Mesothelial cell of epicardium (in vitro differentiated cells): Measurements from ENCODE around the gene MED23. TPM values are rescaled to one million over a fixed set of nuclear protein-coding genes. Genes with fewer than 3 reads are reported as not detected.

Experiments used
- DNase-seq, 2 experiments: peaks; one replicate each; pipeline ENCODE4 v3.0.0; 2021; ENCODE audit warnings: low spot score in 2 of 2; ENCODE audit not compliant: unreplicated experiment in 2 of 2
- H3K27ac Mint-ChIP-seq: 2 replicates; pipeline ENCODE4 v1.8.0; 2021; ENCODE audit warnings: mixed read lengths
- H3K27me3 Mint-ChIP-seq: 2 replicates; pipeline ENCODE4 v1.8.0; 2021; ENCODE audit warnings: low read depth, mixed read lengths
- H3K36me3 Mint-ChIP-seq: 2 replicates; pipeline ENCODE4 v1.8.0; 2021; ENCODE audit warnings: mixed read lengths
- H3K4me1 Mint-ChIP-seq: 2 replicates; pipeline ENCODE4 v1.8.0; 2021; ENCODE audit warnings: mixed read lengths
- H3K4me3 Mint-ChIP-seq: 2 replicates; pipeline ENCODE4 v1.8.0; 2021; ENCODE audit warnings: mild to moderate bottlenecking, moderate library complexity, mixed read lengths
- H3K9me3 Mint-ChIP-seq: 2 replicates; pipeline ENCODE4 v1.8.0; 2021; ENCODE audit warnings: mixed read lengths
- CTCF ChIP-seq: fragments of 200-600 bp; sonication (generic); IDR thresholded peaks from one replicate; pipeline ENCODE4 v1.5.0; 2021; ENCODE audit warnings: antibody characterized with exemption; ENCODE audit not compliant: unreplicated experiment
- total RNA-seq: library from RNA; stranded (reverse); gene quantifications from 3 replicates; pipeline ENCODE4 v1.2.1, GENCODE V29; 2021

Gene MED23
- total RNA-seq, 1 donor from 2014 or later = 41.9 TPM

- DNase-seq = no peak
These were observed 55.2 kb downstream of the MED23 start, which contains the start of gene ARG1 for GRCh38 chr6:131572686-131573415. TSS of gene ARG1 (plus strand) at chr6:131573226. CDS start at chr6:131573283, 57 bp downstream.

GRCh38 chr6:131568726-131569125, 59.3 kb downstream of the MED23 start:
- H3K4me1 Mint-ChIP-seq = no peaks in the 10 kb centered on the region

More at GRCh38 chr6:131572686-131573415, 55.2 kb downstream of the MED23 start, which contains the start of gene ARG1:
- H3K4me1 Mint-ChIP-seq = no peaks in the 10 kb centered on the region
- H3K9me3 Mint-ChIP-seq = no peaks in the 10 kb centered on the region
- TF ChIP-seq CTCF = no peak
- H3K4me3 Mint-ChIP-seq = no peak within 1 kb of the TSS
- peaks cover 16% of the 10 kb centered on the region for H3K36me3 Mint-ChIP-seq
- H3K27me3 Mint-ChIP-seq = no peaks in the 10 kb centered on the region
- no peak within 1 kb of the TSS for H3K27ac Mint-ChIP-seq

GRCh38 chr6:131565056-131565455, 63.0 kb downstream of the MED23 start:
- Mint-ChIP-seq H3K4me3 (no peak overlapping the region), H3K27ac (no peak overlapping the region), H3K4me1 (no peaks in the 10 kb centered on the region), H3K9me3 (peaks cover 22% of the 10 kb centered on the region), H3K36me3 (peaks cover 3% of the 10 kb centered on the region), H3K27me3 (no peaks in the 10 kb centered on the region)
- DNase-seq = no peak
- no peak for TF ChIP-seq CTCF

More at GRCh38 chr6:131568726-131569125, 59.3 kb downstream of the MED23 start:
- no peak for TF ChIP-seq CTCF
- no peak for DNase-seq
- no peaks in the 10 kb centered on the region for H3K27me3 Mint-ChIP-seq
- H3K27ac Mint-ChIP-seq = no peak overlapping the region
- H3K9me3 Mint-ChIP-seq = peaks cover 17% of the 10 kb centered on the region
- no peak overlapping the region for H3K4me3 Mint-ChIP-seq
- peaks cover 11% of the 10 kb centered on the region for H3K36me3 Mint-ChIP-seq

- no peaks in the 10 kb centered on the region for H3K4me1 Mint-ChIP-seq
- no peak overlapping the region for H3K27ac Mint-ChIP-seq
- no peak overlapping the region for H3K4me3 Mint-ChIP-seq
- TF ChIP-seq CTCF = no peak
- DNase-seq = no peak
- peaks cover 23% of the 10 kb centered on the region for H3K9me3 Mint-ChIP-seq
- peaks cover 3% of the 10 kb centered on the region for H3K36me3 Mint-ChIP-seq
- no peaks in the 10 kb centered on the region for H3K27me3 Mint-ChIP-seq
These were observed 65.9 kb downstream of the MED23 start for GRCh38 chr6:131561925-131562707.

GRCh38 chr6:131558922-131559321, 69.1 kb downstream of the MED23 start:
- Mint-ChIP-seq H3K4me1 (no peaks in the 10 kb centered on the region), H3K9me3 (peaks cover 8% of the 10 kb centered on the region), H3K27ac (no peak overlapping the region), H3K36me3 (no peaks in the 10 kb centered on the region), H3K27me3 (no peaks in the 10 kb centered on the region), H3K4me3 (no peak overlapping the region)
- TF ChIP-seq CTCF = no peak
- no peak for DNase-seq
